HG03108 (cell line): ENCODE data around the gene GPRC5A.

Source experiments
- ATAC-seq: cut with Tn5 transposase; IDR thresholded peaks from one replicate; pipeline ENCODE4 v1.9.1; 2021; ENCODE audit warnings: moderate library complexity; ENCODE audit not compliant: unreplicated experiment

GPRC5A gene

DNA sequence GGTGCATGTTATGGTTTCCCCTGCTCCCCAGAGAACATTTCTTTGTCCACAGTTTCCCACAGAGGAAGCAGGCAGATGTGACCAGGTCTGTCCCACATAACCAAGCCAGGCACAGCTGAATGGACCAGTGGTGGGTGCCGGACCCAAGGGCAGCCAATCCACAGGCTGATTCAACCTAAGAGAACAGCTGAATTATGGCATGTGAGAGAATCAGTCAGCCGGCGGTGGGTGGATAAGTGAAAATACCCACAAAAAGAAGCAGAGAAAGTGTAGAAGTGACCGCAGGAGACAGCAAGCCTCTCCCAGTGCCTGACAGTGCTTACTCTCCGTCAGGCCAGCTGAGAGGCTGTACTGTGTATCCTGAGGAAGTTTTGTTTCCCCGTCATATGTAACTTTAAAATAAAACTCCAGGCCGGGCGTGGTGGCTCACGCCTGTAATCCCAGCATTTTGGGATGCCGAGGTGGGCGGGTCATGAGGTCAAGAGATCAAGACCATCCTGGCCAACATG is 45.7 kb downstream of the GPRC5A start:
- ATAC-seq: no peak

DNA sequence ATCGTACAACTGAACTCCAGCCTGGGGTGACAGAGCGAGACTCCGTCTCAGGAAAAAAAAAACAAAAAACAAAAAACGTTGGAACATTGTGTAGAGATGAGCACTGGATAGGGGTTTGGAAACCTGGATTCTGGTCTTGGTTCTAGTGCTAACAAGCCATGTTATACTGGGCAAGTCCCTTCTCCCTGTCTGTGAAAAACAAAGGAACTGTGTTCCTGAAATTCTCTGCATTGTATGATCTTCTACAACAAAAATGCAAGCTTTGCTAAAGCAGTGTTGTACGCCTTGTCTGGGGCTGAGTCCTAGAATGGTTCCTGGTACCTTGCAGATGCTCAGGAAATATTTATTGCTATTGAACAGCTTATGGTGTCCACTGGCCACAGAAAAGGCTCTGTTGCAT is 47.2 kb downstream of the GPRC5A start:
- no peak for ATAC-seq

DNA sequence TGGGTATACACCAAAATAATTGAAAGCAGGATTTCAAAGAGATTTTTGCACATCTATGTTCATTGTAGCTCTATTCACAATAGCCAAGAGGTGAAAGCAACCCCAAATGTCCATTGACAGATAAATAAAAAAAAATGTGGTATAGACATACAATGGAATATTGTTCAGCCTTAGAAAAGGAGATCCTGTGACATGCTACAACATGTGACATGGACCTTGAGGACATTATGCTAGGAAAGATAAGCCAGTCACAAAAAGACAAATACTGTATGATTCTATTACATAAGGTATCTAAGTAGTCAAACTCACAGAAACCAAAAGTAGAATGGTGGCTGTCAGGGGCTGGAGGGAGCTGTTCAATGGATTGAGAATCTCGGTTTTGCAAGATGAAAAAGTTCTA is 48.5 kb downstream of the GPRC5A start:
- ATAC-seq: no peak

DNA sequence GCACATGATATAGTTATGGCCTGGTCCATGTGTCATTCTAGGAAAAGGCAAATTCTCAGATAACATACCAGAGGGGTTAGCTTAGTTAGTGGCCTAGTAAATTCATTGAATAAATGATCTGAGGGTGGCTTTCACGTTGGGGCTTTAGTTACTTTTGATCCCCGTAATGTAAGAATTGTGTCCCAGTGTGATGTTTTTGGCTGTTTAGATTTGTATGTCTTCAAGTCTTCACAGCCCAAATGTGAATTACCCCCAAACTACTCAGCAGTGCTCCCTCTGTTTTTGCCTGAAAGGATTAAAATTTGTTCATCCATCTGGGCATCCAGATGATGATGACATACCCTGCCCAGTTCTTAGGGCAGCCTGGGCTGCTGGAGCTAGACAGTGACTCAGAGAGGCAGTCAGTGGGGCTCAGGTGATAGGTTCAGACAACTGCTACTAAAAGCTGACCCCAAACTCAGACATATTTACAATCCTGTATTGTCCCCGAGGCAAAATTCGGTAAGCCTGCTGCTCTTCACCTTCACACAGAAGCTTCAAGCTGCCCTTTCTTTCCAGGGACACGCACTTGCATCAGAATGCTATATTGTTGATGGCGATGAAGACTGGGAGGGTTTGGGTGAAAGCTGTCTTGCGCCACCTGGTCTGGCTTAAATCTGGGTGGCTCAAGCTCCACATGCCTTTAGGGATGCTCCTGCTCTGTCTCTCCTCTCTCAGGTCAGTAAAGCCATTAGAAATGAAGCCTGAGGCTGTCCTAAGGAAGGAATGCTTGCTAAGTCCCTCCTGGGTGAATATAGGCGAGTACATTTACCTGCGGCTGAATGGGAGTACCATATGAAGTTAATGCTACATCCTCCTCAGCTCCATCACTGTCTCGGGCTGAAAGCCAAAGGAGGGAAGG is 50.3 kb downstream of the GPRC5A start:
- ATAC-seq: no peak

DNA sequence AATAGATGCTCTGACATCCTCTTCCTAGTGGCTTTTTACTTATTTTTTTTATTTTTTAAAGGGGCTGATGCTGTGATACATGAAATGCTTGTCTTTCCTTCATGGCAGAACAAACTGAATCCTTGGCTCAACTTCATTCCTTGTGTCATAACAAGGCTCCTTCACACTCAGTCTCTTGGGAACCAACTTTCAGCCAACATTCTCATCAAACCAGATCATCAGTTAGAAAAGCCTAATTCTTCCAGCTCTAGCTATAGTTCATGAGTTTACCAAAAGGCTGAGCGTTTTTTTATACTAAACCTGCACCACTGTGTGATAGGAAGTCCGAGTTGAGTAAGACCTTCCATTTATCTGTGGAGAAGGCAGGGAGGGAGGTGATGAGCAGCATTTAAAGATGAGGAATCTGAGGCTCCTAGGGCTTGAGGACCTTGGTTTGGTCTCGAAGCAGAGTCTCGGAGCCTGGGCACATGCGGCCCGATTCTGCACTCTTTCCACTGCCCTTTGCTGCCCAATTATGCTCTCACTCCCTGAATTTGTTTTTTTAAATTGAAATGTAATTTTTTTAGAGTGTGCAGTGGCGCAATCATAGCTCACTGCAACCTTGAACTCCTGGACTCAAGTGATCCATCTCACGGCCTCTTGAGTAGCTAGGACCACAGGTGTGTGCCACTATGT is 52.4 kb downstream of the GPRC5A start:
- ATAC-seq: no peak

DNA sequence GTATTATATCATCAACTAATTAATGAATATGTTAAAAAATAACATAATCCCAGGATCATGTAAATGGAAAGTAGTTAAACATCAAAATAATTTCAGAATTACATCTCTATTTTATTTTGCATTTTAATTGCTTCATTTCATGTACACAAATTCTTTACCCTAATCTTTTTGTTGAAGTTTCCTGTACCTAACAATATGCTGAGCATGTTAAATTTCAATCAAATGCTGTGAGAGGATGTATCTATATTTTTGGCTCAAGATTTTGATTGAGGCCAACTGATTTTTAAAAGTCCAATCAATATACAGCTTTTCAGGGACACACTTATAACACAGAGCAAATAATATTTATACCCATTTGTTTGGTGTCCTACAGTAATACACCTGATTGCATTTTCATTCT is 54.2 kb downstream of the GPRC5A start:
- ATAC-seq: no peak

DNA sequence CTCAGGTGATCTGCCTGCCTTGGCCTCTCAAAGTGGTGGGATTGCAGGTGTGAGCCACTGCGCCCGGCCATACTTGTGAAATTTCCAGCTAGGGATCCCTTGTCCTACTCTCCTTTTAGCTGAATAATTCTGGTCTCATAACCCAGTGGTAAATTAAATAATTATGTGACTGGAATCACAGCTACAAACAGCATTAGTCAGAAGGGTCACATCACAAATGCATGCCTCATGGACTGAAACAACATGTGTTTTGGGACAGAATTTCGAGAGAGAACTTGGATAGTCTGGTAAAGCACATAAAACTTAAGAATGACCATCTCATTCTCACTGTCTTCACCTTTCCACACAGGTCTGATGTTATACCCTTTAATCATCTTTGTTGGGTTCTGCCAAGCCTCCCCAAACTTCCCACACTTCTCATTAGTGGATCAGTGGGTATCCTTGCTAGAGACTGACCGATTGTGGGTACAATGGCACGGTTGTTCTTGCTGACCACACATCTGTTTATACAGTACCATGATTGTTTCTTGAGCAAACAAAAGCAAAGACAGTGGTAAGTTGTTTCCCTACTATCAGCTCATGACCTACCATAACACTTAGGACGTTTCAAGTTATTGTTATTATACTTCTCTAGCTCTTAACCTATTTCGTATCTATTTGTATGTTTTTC is 55.5 kb downstream of the GPRC5A start:
- no peak for ATAC-seq

DNA sequence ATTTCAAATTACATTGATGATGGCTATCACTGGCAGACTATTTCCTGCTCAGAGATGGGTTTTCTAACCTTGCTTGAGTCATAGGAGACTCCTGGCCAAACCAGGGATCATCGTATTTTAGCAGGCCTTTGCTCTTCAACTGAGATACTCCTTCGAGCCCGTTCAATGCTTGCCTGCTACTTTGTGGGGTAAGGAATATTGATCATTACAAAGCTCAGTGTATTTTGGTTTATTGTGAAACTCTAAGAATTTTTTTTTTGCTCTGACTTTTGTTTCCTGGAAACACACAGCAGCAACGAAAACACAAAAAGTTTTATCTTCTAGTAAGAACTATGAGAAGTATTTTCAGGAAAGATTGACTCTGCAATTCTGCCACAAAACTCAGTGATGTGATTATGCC is 56.5 kb downstream of the GPRC5A start:
- ATAC-seq: no peak

DNA sequence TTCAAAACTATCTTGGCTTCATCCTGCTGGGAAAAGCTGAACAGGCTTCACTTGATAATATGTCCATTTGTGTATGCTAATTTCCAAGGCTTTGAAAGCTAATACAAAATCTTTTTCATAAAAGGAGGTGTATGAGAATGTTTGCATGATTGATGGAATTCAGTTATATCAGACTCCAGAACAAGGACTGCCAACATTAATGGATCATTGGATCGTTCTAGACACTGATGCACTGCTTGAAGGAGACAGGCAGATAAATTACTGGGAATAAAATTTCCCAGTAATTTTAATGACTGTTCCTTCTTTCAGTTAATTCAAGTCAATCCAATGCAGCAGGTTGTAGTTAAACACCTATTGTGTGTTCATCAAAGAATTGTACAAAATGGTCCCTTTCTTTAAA is 60.1 kb downstream of the GPRC5A start:
- ATAC-seq: no peak

DNA sequence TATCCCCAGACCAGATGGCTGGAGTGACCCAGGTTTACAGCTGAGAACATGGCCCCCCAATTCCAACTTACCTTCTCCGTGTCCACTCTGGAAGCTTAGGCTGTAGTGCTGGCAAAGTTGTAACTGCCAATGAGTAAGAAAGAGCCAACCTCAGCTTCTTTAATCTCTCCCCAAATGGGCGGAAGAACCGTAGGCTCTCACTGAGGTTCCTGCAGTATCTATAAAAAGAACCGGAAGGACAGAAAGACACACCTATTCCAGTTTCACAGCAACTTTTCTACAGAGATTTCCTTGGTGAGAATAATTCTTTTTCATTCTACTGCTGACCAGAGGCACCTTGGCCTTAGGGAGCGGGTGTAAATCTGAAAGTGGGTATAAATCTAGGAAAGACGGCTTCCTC is 60.7 kb downstream of the GPRC5A start, which contains the start of gene GPRC5D:
TSS of gene GPRC5D (minus strand) at position 135 of the 400 bp plus-strand sequence. CDS start 1,786 bp downstream, outside the sequence.
- no peak for ATAC-seq

DNA sequence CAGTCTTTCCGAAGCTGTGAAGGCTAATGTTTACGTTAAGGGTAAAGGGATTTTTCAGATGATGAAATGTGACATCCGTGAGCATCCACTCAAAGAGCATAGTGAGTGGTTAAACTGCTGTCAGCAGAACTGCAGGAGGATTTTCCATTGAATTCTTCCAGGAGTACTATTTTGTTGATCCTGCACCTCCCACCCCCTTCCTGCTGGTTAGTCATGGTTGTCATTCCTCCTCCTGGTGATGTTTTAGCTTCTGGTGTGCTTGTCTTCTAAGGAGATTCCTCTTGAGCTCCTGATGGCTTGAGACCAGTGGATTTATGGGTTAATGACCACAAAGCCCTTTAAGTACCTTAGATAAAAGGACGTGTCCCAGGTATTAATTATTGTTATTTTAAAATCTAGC is 63.0 kb downstream of the GPRC5A start:
- ATAC-seq: no peak

DNA sequence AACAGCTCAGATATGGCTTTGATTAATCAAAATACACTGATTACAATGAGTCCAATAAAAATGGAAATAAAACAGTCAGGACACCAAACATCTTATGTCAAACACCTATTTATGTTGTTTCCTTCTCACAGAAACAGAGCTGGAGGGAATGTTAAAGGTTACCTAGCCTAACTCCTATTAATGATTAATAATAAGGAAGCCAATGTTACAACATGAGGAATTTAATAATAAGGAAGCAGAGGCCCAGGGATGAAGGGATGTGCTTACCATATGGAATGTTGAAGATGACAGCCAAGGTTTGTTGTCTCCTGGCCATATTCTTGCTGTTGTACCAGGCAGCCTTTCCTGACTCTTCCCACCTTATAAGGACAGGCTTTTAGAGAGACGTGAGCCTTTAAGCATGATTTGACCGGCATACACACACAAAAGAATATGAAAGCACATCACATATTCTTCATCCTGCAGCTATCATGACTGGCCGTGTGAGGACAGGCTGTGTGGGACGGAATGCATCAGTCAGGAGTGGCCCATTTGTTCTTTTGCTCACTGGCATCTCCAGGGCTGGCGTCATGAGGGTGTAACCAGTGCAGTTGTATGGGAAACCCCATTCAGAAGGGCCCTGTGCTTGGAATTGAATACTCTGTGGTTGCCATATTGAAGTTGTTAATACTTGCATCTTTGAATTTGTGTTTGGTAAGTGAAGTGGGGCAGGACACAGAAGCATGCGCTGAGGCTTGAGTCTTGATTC is 63.7 kb downstream of the GPRC5A start:
- no peak for ATAC-seq

DNA sequence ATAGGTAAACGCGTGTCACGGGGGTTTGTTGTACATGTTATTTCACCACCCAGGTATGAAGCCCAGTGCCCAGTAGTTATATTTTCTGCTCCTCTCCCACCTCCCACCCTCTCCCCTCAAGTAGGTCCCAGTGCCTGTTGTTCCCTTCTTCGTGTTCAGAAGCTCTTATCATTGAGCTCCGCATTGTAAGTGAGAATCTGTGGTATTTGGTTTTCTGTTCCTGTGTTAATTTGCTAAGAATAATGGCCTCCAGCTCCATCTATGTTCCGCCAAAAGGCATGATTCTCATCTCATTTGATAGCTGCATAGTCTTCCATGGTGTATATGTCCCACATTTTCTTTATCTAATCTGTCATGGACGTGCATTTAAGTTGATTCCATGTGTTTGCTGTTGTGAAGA is 67.5 kb downstream of the GPRC5A start:
- no peak for ATAC-seq

DNA sequence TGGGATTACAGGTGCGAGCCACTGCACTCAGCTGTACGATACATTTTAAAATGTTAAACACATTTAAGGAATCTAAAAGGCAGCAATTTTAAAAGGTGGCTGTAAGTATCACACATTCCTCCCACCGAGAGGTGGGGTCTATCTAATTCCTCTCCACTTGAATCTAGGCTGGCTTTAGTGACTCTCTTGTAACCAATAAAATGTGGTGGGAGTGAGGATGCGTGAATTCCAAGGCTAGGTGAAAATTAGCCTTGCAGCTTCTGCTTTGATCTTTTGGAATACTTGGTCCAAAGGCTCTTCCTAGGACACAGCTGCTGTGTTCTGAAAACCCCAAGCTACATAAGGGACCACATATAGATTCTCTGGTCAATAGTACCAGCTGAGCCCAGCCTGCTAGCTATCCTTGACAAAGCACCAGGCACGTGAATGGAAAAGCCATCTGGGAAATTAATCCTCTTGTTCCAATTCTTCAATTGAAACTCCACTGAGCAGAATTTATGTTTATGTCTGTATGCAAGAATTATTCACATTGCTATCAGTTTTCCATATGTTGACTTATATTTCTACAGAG is 69.4 kb downstream of the GPRC5A start:
- no peak for ATAC-seq

DNA sequence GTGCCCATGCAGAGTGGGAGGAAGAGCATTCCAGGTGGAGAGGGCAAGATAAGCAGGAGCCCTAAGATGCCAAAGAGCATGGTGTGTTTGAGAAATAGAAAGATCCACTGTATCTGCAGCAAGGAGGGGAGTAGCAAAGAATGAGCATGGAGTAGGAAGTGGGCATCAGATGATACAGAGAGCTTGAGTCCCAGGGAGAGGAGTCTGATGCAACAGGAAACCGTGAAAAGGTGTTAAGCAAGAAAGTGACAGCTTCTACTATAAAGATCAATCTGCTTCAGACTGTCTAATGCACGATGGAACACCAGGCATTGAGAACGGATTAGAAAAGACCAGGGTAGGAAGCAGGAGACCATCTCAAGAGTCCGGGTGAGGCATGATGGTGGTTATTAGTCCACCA is 72.9 kb downstream of the GPRC5A start:
- no peak for ATAC-seq

DNA sequence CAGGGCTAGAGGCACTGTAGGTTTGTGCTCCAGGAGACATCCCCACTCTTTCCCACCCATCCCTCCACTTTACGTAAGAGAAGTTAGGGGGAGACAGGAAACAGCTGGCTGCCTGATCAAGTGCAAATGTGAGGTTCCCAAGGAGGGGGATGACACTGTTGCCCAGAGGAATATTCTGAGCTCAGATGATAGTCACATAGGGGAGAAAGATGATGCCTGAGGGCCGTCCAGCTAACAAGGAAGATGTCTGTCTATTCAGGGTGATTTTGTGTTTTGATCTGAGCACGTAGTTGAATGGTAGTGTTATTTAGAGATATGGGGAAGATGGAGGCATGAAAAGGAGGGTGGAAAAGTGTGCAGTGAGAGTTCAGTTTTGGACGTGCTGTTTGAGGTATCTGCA is 74.5 kb downstream of the GPRC5A start:
- ATAC-seq: no peak
